HepG2 (cell line): ENCODE data around the gene ARFGEF3.

Experiments
- BCL6 ChIP-seq: IDR thresholded peaks from 2 replicates; pipeline ENCODE4 v1.6.1; 2016; ENCODE audit warnings: missing genetic modification reagents, missing compliant biosample characterization
- HCFC1 ChIP-seq: fragments of 150-350 bp; IDR thresholded peaks from 2 replicates; pipeline ENCODE4 v1.6.1; 2014; ENCODE audit warnings: low read depth, low read length
- HES4 ChIP-seq: sonication (generic); formaldehyde crosslinking; IDR thresholded peaks from 2 replicates; pipeline ENCODE4 v1.9.0; 2021; ENCODE audit warnings: mild to moderate bottlenecking, missing genetic modification reagents, borderline replicate concordance
- POLR2A ChIP-seq, 2 experiments: IDR thresholded peaks; 2 replicates each; pipeline ENCODE4 v1.6.1; 2011; ENCODE audit warnings: low read depth in 2 of 2, low read length in 2 of 2, mild to moderate bottlenecking in 1 of 2, moderate library complexity in 1 of 2; ENCODE audit not compliant: insufficient read depth in 1 of 2
- POLR2AphosphoS2 ChIP-seq: IDR thresholded peaks from 2 replicates; pipeline ENCODE4 v1.6.1; 2011; ENCODE audit warnings: low read depth, low read length, improper control_type of control experiment
- REPIN1 ChIP-seq: sonication (generic); formaldehyde crosslinking; IDR thresholded peaks from 2 replicates; pipeline ENCODE4 v1.8.0; 2022; ENCODE audit warnings: missing genetic modification reagents, low read depth, mild to moderate bottlenecking, borderline replicate concordance
- TBP ChIP-seq: sonication (generic); formaldehyde crosslinking; IDR thresholded peaks from 2 replicates; pipeline ENCODE4 v1.5.0; 2020; ENCODE audit warnings: missing genetic modification reagents
- UBTF ChIP-seq: sonication (generic); formaldehyde crosslinking; IDR thresholded peaks from 2 replicates; pipeline ENCODE4 v1.4.0; 2020; ENCODE audit warnings: mild to moderate bottlenecking, missing genetic modification reagents
- ZNF274 ChIP-seq: sonication (generic); formaldehyde crosslinking; IDR thresholded peaks from 2 replicates; pipeline ENCODE4 v1.5.1; 2020; ENCODE audit warnings: mild to moderate bottlenecking, missing genetic modification reagents
- TF ChIP-seq, protein P1 (sequence below): sonication (generic); formaldehyde crosslinking; IDR thresholded peaks from 2 replicates; pipeline ENCODE4 v1.8.0; 2022; ENCODE audit warnings: mild to moderate bottlenecking, missing genetic modification reagents; ENCODE audit not compliant: insufficient replicate concordance

DNA sequence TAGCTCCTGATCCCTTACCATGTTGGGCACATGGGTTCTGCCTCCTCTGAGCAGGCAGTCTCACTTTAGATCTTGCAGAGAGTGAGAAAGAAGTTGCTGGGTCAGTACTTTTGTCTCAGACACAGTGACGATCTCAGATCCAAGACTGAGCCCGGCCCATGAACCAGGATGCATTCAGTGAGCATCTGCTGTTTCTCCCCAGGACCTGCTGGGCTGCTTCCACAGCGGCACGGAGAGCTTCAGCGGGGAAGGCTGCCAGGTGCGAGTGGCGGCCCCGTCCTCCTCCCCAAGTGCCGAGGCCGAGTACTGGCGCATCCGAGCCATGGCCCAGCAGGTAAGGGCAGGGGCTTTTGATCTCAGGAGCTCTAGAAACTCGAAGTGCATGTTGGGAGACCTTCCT lies 162.1 kb downstream of the ARFGEF3 start:
- TF ChIP-seq POLR2A (IDR thresholded peaks at IDR 0.05; ENCODE audit: insufficient read depth in 1 of 2, low read depth in 2 of 2, low read length in 2 of 2) = no peak
- TF ChIP-seq TBP = no peak
- no peak for TF ChIP-seq HES4 (CRISPR knock-in tag)
- no peak for TF ChIP-seq HCFC1
- no peak for TF ChIP-seq REPIN1 (CRISPR knock-in tag)
- no peak for TF ChIP-seq UBTF (CRISPR knock-in tag)
- no peak for TF ChIP-seq BCL6 (CRISPR knock-in tag)
- TF ChIP-seq, protein P1, sequence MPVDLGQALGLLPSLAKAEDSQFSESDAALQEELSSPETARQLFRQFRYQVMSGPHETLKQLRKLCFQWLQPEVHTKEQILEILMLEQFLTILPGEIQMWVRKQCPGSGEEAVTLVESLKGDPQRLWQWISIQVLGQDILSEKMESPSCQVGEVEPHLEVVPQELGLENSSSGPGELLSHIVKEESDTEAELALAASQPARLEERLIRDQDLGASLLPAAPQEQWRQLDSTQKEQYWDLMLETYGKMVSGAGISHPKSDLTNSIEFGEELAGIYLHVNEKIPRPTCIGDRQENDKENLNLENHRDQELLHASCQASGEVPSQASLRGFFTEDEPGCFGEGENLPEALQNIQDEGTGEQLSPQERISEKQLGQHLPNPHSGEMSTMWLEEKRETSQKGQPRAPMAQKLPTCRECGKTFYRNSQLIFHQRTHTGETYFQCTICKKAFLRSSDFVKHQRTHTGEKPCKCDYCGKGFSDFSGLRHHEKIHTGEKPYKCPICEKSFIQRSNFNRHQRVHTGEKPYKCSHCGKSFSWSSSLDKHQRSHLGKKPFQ (CRISPR knock-in tag) = no peak
- TF ChIP-seq POLR2AphosphoS2 = no peak
- TF ChIP-seq ZNF274 (CRISPR knock-in tag) = no peak
